Upper lobe of left lung (tissue), 4 donors: ENCODE results near the gene TGFBR3.

Experiments used
- CTCF ChIP-seq, 6 experiments: fragments of 450-650 bp in 4 of 6; fragments of 200-600 bp in 2 of 6; sonication (generic) in 2 of 6; IDR thresholded peaks; one replicate each; pipeline ENCODE4 v1.5.1; 2016 to 2019; ENCODE audit warnings: antibody characterized with exemption in 6 of 6
- POLR2A ChIP-seq, 4 donors: fragments of 450-650 bp; IDR thresholded peaks; one replicate each; pipeline ENCODE4 v1.5.1; 2016 to 2017; ENCODE audit warnings: antibody characterized with exemption in 4 of 4, mild to moderate bottlenecking in 2 of 4
- POLR2AphosphoS5 ChIP-seq, 2 donors: sonication (generic); formaldehyde crosslinking; IDR thresholded peaks; one replicate each; pipeline ENCODE4 v1.5.1; 2017; ENCODE audit warnings: antibody characterized with exemption in 2 of 2

GRCh38 chr1:91842056-91842455 lies 43.9 kb downstream of the TGFBR3 start:
- TF ChIP-seq CTCF (IDR thresholded peaks at IDR 0.05) (no peak), POLR2AphosphoS5 (IDR thresholded peaks at IDR 0.05) (no peak), POLR2A (IDR thresholded peaks at IDR 0.05) (no peak)
